GM21360 (cell line): Measurements from ENCODE around the gene ZNF407.
"Not testable (repeated sequence)": the region's sequence is repeated elsewhere in the genome, so short reads cannot be mapped to it uniquely, and the experiment has no call there.

Experiments
- ATAC-seq: cut with Tn5 transposase; IDR thresholded peaks from one replicate; pipeline ENCODE4 v1.9.1; 2021; ENCODE audit warnings: mild to moderate bottlenecking, moderate library complexity; ENCODE audit not compliant: unreplicated experiment

ZNF407 gene, protein sequence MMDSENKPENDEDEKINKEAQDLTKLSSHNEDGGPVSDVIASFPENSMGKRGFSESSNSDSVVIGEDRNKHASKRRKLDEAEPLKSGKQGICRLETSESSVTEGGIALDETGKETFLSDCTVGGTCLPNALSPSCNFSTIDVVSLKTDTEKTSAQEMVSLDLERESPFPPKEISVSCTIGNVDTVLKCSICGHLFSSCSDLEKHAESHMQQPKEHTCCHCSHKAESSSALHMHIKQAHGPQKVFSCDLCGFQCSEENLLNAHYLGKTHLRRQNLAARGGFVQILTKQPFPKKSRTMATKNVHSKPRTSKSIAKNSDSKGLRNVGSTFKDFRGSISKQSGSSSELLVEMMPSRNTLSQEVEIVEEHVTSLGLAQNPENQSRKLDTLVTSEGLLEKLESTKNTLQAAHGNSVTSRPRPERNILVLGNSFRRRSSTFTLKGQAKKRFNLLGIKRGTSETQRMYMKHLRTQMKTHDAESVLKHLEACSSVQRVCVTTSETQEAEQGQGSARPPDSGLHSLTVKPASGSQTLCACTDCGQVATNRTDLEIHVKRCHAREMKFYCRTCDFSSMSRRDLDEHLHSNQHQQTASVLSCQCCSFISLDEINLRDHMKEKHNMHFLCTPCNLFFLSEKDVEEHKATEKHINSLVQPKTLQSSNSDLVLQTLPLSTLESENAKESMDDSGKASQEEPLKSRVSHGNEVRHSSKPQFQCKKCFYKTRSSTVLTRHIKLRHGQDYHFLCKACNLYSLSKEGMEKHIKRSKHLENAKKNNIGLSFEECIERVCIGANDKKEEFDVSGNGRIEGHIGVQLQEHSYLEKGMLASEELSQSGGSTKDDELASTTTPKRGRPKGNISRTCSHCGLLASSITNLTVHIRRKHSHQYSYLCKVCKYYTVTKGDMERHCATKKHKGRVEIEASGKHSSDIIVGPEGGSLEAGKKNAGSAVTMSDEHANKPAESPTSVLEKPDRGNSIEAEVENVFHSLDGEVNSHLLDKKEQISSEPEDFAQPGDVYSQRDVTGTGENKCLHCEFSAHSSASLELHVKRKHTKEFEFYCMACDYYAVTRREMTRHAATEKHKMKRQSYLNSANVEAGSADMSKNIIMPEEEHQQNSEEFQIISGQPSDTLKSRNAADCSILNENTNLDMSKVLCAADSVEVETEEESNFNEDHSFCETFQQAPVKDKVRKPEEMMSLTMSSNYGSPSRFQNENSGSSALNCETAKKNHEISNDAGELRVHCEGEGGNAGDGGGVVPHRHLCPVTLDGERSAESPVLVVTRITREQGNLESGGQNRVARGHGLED (N-terminal part only)

GRCh38 chr18:74597662-74598349, at the start of gene ZNF407:
TSS of gene ZNF407 (plus strand) at chr18:74597870. CDS start at chr18:74631020, 33,150 bp downstream.
- peak; percentile 65 for ATAC-seq

- ATAC-seq = no peak
Measured at GRCh38 chr18:74549591-74550104, 48.0 kb upstream of the ZNF407 start.

GRCh38 chr18:74550886-74551285, 46.8 kb upstream of the ZNF407 start:
- no peak for ATAC-seq

GRCh38 chr18:74551452-74551851, 46.2 kb upstream of the ZNF407 start:
- no peak for ATAC-seq

- peak; percentile 97 for ATAC-seq
Measured at GRCh38 chr18:74551936-74552555, 45.6 kb upstream of the ZNF407 start.

DNA sequence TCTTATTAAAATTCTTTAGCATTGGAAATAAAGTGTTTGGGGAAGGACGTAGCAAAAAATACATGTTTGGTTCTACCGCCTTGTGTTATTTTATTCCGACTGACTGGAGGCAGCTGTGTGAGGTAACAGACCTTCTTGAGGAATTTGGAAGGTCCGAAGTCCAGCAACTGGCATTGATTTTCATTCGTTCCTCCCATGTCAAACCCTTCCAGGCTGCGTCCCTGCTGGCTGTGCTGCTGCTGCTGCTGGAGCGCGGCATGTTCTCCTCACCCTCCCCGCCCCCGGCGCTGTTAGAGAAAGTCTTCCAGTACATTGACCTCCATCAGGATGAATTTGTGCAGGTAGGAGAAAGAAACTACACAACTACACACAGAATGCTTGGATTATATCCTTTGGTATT, 41.5 kb upstream of the ZNF407 start:
- ATAC-seq = no peak

DNA sequence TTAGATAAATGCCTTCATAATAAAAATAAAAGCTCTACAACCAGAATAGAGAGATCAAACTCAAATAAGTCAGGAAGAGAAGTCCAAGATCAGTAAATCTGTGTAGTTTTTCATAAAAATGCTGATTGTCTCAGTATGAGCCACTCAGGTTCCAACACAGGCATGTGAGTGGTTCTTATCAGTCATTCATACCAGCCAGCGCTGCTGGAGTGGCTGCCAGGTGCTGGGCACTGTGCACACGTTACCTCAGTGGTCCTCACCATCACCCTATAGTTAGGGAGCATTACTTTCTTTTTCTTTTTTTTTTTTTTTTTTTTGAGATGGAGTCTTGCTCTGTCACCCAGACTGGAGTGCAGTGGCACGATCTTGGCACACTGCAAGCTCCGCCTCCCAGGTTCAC, 39.6 kb upstream of the ZNF407 start:
- ATAC-seq = no peak

GRCh38 chr18:74562131-74562730, 35.4 kb upstream of the ZNF407 start:
- ATAC-seq = no peak

- ATAC-seq = no peak
Measured at GRCh38 chr18:74562775-74563174, 34.9 kb upstream of the ZNF407 start.

- ATAC-seq = no peak
Measured at GRCh38 chr18:74563999-74564398, 33.7 kb upstream of the ZNF407 start.

- ATAC-seq = not testable (repeated sequence)
Measured at GRCh38 chr18:74565164-74565563, 32.5 kb upstream of the ZNF407 start.

- ATAC-seq = not testable (repeated sequence)
Measured at GRCh38 chr18:74565993-74566392, 31.7 kb upstream of the ZNF407 start.

DNA sequence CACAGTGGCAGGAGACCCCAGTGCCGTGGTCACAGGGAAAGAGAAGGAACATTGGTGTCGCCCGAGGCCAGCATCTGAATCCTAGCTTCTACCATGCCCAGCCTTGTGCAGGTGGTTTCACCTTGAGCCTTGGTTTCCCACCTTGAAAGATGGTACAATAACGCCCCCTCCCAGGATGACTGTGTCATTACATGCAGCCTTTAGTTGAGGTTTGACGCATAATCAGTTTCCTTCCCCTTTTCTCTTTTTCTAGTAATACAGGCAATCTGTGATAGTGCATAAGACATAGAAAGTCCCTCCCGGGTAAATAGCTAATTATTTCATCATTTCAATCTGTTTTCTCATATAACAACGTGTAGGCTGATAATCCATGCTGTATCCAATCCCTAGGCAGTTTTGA, 29.8 kb upstream of the ZNF407 start:
- no peak for ATAC-seq

DNA sequence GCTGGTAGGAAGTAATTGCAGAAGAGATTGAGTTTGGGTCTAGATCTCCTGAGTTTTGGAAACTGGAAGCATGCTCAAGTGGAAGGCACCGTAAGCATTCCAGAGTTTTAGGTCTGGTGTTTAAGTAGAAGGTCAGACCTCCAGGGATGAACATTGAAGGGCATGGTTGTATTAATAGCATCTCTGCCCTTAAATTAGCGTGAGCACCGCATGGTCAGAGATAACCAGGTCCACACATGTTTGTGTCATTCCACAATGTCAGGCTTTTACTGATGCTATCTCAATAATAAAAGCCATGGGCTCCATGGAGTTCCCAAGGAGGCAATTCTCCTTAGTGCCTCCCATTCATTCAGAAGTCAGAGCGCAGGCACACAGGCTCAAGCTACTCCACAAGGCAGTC, 28.3 kb upstream of the ZNF407 start:
- ATAC-seq = no peak

- no peak for ATAC-seq
Measured at GRCh38 chr18:74570266-74570665, 27.4 kb upstream of the ZNF407 start.

GRCh38 chr18:74571895-74572680, 25.6 kb upstream of the ZNF407 start:
- no peak for ATAC-seq

- no peak for ATAC-seq
Measured at GRCh38 chr18:74573053-74573452, 24.6 kb upstream of the ZNF407 start.

GRCh38 chr18:74574916-74575315, 22.8 kb upstream of the ZNF407 start:
- ATAC-seq = no peak

DNA sequence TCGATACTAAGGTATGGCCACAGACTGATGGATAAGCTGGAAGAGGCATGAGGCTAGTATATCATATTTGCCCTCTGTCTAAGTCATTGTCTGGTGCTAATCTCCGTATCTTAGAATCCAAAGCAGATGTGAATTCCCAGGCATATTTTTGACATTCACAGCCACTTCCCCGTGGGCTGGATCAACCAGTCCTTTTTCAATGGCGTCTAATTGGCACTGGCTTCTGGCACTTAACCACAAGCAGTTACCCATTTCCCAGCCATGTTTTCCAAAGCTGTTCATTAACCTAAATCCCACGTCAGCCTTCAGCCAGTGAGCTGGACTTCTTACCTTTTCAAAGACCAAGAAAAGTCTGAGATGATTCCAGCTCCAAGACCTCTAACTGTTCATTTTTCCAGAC, 20.7 kb upstream of the ZNF407 start:
- ATAC-seq = no peak
